NCI-H2227 treated with DMSO at 0.1 percent for 48 hours (cell line): ENCODE results near the gene SNRPD1.
"Not testable (repeated sequence)": the region's sequence is repeated elsewhere in the genome, so short reads cannot be mapped to it uniquely, and the experiment has no call there.

ENCODE experiments used
- DNase-seq: peaks from one replicate; lab custom pipeline; 2025; lab: John Stamatoyannopoulos, UW

Gene SNRPD1

GRCh38 chr18:21612125-21613039, at the start of gene SNRPD1:
Gene SNRPD1 (plus strand): TSS chr18:21612314. CDS start chr18:21612430, 116 bp downstream.
- peak; percentile 87 for DNase-seq

DNA sequence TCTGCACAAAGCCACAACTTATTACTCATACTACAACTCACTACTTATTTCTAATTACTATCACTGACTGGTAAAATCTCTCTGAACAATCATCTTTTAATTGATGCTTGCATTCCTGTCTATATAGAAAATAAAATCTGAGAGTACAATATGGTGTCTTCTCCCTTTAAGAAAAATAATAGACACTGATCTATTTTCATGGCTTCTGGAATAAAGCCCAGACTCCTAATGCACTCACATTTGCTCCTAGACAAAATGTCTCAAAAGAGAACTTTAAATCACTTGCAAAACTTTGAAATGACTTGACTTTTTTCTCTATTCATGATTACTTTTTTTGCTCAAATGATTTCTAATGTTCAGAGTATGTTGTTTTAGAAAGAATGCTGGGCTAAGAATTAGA, 40.3 kb upstream of the SNRPD1 start:
- DNase-seq, result no peak

GRCh38 chr18:21575656-21576055, 36.5 kb upstream of the SNRPD1 start:
- DNase-seq, result no peak

- DNase-seq, result no peak
These were observed 27.7 kb upstream of the SNRPD1 start for GRCh38 chr18:21584391-21584790.

GRCh38 chr18:21592361-21592760, 19.8 kb upstream of the SNRPD1 start:
- not testable (repeated sequence) for DNase-seq

DNA sequence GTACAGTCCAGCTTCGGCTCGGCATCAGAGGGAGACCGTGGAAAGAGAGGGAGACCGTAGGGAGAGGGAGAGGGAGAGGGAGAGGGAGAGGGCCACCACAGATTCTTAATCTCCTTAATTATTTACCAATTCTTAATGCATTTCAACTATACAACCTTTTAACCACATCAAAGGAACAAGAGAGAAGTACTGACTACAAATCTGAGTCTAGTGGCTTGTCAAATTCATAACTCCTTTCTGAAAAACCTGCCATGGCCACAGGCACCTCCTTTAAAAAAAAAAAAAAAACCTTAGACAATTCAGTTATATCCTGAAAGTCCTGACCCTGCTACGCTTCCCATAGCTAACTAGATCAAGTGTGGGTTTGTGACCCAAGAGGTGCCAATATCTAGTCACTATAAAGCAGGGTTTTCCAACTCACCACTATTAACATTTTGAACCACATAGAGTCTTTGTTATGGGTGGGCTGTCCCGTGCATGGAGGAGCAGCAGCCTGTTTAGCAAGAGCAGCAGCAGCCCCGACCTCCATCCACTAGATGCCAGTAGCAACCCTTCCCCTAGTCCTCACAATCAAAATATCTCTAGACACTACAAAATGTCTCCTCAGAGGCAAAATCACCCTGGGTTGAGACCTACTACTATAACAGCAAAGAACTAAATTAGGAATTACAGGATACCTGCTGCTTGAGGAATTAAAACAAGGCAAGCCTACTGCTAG, 18.4 kb upstream of the SNRPD1 start:
- no peak for DNase-seq

GRCh38 chr18:21597620-21598019, 14.5 kb upstream of the SNRPD1 start:
- no peak for DNase-seq

DNA sequence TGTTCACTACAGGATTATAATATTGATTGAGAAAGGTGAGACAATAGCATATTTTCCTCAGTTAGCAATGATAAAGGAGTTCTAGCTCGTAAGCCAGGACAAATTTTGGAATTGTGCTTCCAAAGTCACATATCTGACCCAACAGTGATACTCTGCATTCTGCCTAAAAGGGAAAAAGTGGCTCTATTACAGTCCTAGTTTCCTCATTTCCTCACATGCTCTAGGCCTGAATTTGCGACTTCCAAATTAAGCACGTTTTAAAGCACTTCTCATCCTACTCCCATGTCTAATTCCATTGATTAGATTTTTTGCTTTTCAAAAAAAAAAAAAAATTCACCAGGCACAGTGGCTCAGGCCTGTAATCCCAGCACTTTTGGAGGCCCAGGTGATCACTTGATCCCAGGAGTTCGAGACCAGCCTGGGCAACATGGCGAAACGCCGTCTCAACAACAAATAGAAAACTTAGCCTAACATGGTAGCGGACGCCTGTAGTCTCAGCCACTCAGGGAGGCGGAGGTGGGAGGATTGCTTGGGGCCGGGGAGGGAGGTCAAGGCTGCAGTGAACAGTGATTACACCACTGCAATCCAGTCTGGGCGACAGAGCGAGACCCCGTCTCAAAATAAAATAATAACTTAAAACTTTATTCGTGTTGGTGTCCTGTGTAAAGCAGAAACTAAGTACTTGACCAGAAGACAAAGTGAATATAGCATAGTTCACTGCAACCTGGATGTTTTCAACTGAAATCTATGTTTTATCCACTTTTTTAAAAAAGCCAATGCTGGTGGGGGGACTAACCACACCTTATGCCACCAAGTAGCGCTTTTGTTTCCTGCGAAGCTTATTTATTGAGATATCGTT, 13.2 kb upstream of the SNRPD1 start:
- DNase-seq, result no peak

- DNase-seq, result peak; percentile 60
These were observed 12.3 kb upstream of the SNRPD1 start for GRCh38 chr18:21599585-21600525.

DNA sequence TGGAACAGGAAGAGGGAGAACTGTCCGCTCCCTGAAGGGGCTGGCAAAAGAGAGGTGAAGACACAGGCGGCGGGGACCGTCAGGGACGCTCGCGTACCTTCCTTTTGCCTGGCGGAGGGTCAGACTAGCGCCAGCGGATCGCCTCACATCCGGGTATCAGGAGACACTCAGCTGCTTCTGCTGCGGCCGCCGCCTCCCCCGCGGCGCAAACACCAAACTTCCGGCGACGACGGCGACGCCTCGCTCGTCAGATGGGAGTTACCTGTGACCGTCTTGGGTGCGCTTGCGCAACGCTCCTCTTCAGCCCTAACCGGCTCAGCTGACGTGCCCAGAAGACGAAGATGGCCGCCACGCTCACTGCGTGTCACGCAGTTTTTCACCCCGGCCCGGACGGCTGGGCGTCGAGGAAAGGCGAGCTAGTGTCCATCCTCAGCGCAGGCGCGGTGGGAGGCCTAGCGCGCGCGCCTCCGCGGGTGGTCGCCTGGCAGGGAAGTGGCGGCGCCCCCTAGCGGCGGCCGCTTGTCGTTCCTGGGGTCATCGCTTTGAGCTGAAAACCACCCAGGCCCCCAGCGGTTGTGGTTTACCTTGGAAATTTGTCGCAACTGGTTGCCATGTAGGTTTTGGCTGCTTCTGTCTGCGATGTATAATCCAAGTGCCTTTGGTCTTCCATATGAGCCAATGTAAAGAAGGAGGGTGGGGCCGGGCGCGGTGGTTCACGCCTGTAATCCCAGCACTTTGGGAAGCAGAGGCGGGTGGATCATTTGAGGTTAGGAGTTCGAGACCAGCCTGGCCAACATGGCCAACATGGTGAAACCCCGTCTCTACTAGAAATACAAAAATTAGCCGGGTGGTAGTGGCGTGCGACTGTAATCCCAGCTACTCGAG, 11.3 kb upstream of the SNRPD1 start, which contains the start of gene ESCO1:
Gene ESCO1 (minus strand): TSS at position 179 of the 885 bp plus-strand sequence. CDS start 25,861 bp downstream, outside the sequence.
- peak; percentile 98 for DNase-seq

GRCh38 chr18:21602299-21602587, 9.9 kb upstream of the SNRPD1 start:
- DNase-seq, result no peak

GRCh38 chr18:21604671-21605070, 7.4 kb upstream of the SNRPD1 start:
- DNase-seq, result no peak

DNA sequence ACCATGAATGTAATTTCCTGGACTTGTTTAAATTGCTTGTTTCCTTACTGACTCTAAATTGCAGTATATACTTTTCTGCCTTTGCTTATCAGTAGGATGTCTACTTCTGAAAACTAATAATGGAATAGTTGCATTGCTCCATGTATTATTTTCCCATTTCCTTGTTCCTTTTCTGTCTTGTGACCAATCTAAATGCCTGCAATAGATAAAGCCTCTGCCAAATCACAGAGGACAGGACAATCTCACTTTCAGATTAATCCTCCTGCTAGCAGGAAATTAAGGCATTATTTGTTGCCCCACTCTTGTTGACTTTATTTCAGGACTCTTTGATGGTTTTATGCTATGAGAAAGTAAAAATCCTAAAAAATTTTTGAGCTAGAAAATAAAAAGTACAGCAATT, 6.9 kb upstream of the SNRPD1 start:
- no peak for DNase-seq

GRCh38 chr18:21611401-21612124, 551 bp upstream of the SNRPD1 start:
- DNase-seq, result not testable (repeated sequence)

DNA sequence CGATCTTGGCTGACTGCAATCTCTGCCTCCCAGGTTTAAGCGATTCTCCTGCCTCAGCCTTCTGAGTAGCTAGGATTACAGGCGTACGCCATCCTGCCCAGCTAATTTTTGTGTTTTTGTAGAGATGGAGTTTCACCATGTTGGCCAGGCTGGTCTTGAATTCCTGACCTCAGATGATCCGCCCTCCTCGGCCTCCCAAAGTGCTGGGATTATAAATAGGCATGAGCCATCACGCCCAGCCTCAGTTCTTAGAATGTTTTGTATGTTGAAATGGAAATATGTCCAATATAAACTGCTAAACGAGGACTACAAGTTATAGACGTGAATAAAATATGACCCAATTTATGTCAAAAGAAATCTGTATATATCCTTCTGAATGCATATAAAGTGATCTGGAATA, 9.5 kb downstream of the SNRPD1 start:
- not testable (repeated sequence) for DNase-seq

GRCh38 chr18:21629089-21629832, 17.1 kb downstream of the SNRPD1 start:
- DNase-seq, result no peak

GRCh38 chr18:21632393-21632792, 20.3 kb downstream of the SNRPD1 start:
- DNase-seq, result no peak

DNA sequence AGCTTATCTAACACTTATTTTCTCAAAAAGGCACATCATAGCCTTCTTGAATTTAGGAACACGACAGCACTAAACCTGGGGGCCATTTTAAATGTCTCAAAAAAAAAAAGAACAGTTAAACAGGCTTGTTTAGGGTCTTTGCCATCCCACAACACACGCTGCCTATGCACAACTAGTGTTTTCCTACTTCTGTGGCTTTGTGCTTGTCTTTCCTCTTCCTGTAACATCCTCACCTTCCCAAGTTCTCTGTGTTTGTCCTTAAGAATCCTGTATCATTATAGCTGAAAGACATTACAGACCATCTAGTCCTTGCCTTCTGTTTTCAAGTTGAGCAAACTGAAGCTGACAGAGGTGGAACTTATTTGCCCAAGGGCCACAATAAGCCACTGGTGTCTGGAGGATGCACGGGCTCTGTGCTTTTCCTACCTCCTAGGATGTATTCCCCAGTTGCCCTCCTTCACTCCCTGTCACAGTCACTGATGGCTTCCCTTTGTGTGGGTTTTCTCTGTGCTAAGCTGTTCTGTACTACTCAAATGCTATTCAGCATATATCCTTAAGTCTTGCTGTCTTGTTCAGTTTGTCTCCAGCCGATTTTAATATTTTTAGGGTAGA, 22.6 kb downstream of the SNRPD1 start:
- no peak for DNase-seq
